HepG2 (cell line): ENCODE data around the gene HOXA5. TPM values are rescaled to one million over a fixed set of nuclear protein-coding genes. Genes with fewer than 3 reads are reported as not detected.

Experiments
- DNMT3B ChIP-seq: conservative IDR thresholded peaks from 2 replicates; pipeline ENCODE4 v1.6.1; 2016; ENCODE audit warnings: missing biosample characterization, control low read depth
- FOXA1 ChIP-seq, 2 experiments: fragments of 450-650 bp in 1 of 2; sonication (generic) in 1 of 2; formaldehyde crosslinking in 1 of 2; IDR thresholded peaks; 2 replicates each; pipeline versions ENCODE4 v1.4.0 to v1.6.1; 2016 to 2020; ENCODE audit warnings: missing genetic modification reagents in 1 of 2
- FOXO1 ChIP-seq: sonication (generic); formaldehyde crosslinking; IDR thresholded peaks from 2 replicates; pipeline ENCODE4 v1.4.0; 2020; ENCODE audit warnings: missing genetic modification reagents
- GATAD1 ChIP-seq: IDR thresholded peaks from 2 replicates; pipeline ENCODE4 v1.6.1; 2016; ENCODE audit warnings: missing genetic modification reagents, missing compliant biosample characterization
- GZF1 ChIP-seq: sonication (generic); formaldehyde crosslinking; IDR thresholded peaks from 2 replicates; pipeline ENCODE4 v1.5.1; 2020; ENCODE audit warnings: mild to moderate bottlenecking, missing genetic modification reagents
- MAFF ChIP-seq: IDR thresholded peaks from 2 replicates; pipeline ENCODE4 v1.6.1; 2011; ENCODE audit warnings: low read depth, low read length, improper control_type of control experiment
- SOX6 ChIP-seq, 2 experiments: fragments of 450-650 bp in 1 of 2; sonication (generic) in 1 of 2; formaldehyde crosslinking in 1 of 2; IDR thresholded peaks; 2 replicates each; pipeline versions ENCODE4 v1.4.0 to v1.6.1; 2017 to 2020; ENCODE audit warnings: antibody characterized with exemption in 1 of 2, mild to moderate bottlenecking in 1 of 2, missing genetic modification reagents in 1 of 2
- ZNF207 ChIP-seq: fragments of 450-650 bp; IDR thresholded peaks from 2 replicates; pipeline ENCODE4 v1.6.1; 2016; ENCODE audit warnings: antibody characterized with exemption, borderline replicate concordance
- ZNF230 ChIP-seq: sonication (generic); formaldehyde crosslinking; IDR thresholded peaks from 2 replicates; pipeline ENCODE4 v1.4.0; 2020; ENCODE audit warnings: mild to moderate bottlenecking, missing genetic modification reagents
- ZNF547 ChIP-seq: sonication (generic); formaldehyde crosslinking; IDR thresholded peaks from 2 replicates; pipeline ENCODE4 v1.5.1; 2020; ENCODE audit warnings: mild to moderate bottlenecking, missing genetic modification reagents
- ZNF652 ChIP-seq: IDR thresholded peaks from 2 replicates; pipeline ENCODE4 v1.6.1; 2016; ENCODE audit warnings: low read depth, borderline replicate concordance
- polyA plus RNA-seq, 8 experiments: library from polyadenylated mRNA; depleted of rRNA in 3 of 8; stranded (reverse) in 7 of 8; unstranded in 1 of 8; fragments of >200 nt; fragmentation: Illumina TruSeq in 4 of 8; extraction: Trizol in 4 of 8; gene quantifications; 2 replicates each; pipeline versions ENCODE4 v1.2.1 to v1.2.3, GENCODE V29; 2011 to 2016; ENCODE audit warnings: low read depth in 4 of 8, missing spikeins in 1 of 8, mixed read lengths in 1 of 8; ENCODE audit not compliant: insufficient read depth in 1 of 8
- total RNA-seq, 5 experiments: library from RNA; depleted of rRNA; stranded (reverse); fragments of >200 nt; fragmentation: Illumina TruSeq; extraction: Trizol; gene quantifications; 2 replicates each; pipeline ENCODE4 v1.2.3, GENCODE V29; 2016; ENCODE audit warnings: low read depth in 1 of 5
- TF ChIP-seq, protein P1 (sequence below): sonication (generic); formaldehyde crosslinking; IDR thresholded peaks from 2 replicates; pipeline ENCODE4 v1.5.0; 2020; ENCODE audit warnings: mild to moderate bottlenecking, missing genetic modification reagents
- TF ChIP-seq, protein P2 (sequence below): sonication (generic); formaldehyde crosslinking; IDR thresholded peaks from 2 replicates; pipeline ENCODE4 v1.4.0; 2020; ENCODE audit warnings: missing genetic modification reagents
- TF ChIP-seq, protein P3 (sequence below), 2 experiments: fragments of 450-650 bp in 1 of 2; sonication (generic) in 1 of 2; formaldehyde crosslinking in 1 of 2; IDR thresholded peaks; 2 replicates each; pipeline versions ENCODE4 v1.6.1 to v1.8.0; 2016 to 2022; ENCODE audit warnings: antibody characterized with exemption in 1 of 2, mild to moderate bottlenecking in 1 of 2, missing genetic modification reagents in 1 of 2

Gene HOXA5
- total and polyA plus RNA-seq, 2 of the 13 experiments (the other 11 are each of a cell fraction or from before 2014, with no cell fraction given) = 3.2 to 3.6 TPM

DNA sequence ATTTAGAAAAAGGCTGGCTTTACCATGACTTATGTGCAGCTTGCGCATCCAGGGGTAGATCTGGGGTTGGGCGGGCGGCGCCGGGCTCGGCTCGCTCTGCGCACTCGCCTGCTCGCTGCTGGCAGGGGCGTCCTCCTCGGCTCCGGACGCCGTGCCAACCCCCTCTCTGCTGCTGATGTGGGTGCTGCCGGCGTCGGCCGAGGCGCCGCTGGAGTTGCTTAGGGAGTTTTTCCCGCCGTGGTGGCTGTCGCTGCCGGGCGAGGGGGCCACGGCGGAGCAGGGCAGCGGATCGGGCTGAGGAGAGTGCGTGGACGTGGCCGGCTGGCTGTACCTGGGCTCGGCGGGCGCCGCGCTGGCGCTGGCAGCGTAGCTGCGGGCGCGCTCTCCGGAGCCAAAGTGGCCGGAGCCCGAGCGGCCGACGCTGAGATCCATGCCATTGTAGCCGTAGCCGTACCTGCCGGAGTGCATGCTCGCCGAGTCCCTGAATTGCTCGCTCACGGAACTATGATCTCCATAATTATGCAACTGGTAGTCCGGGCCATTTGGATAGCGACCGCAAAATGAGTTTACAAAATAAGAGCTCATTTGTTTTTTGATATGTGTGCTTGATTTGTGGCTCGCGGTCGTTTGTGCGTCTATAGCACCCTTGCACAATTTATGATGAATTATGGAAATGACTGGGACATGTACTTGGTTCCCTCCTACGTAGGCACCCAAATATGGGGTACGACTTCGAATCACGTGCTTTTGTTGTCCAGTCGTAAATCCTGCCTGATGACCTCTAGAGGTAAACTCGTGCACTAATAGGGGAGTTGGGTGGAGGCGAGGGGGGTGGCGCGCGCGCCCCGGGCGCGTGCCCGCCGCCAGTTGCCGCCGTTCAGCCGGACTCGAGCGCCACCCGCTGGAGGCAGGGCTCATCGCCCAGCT lies at the start of gene HOXA5 (continued):
- TF ChIP-seq GATAD1 (no peak), DNMT3B (CRISPR knock-in tag) (no peak), MAFF (no peak), FOXA1 (IDR thresholded peaks at IDR 0.05) (no peak), FOXA1 (CRISPR knock-in tag; IDR thresholded peaks at IDR 0.05) (no peak), ZNF547 (CRISPR knock-in tag) (0 out of 2 replicates have a peak, but pooled peaks have one; percentile 14), ZNF230 (CRISPR knock-in tag) (no peak), SOX6 (IDR thresholded peaks at IDR 0.05) (no peak), SOX6 (CRISPR knock-in tag; IDR thresholded peaks at IDR 0.05) (no peak; the same call in 1 of the 2 replicates), ZNF652 (CRISPR knock-in tag) (no peak), ZNF207 (no peak), GZF1 (no peak), FOXO1 (CRISPR knock-in tag) (no peak)
- TF ChIP-seq, protein P1, sequence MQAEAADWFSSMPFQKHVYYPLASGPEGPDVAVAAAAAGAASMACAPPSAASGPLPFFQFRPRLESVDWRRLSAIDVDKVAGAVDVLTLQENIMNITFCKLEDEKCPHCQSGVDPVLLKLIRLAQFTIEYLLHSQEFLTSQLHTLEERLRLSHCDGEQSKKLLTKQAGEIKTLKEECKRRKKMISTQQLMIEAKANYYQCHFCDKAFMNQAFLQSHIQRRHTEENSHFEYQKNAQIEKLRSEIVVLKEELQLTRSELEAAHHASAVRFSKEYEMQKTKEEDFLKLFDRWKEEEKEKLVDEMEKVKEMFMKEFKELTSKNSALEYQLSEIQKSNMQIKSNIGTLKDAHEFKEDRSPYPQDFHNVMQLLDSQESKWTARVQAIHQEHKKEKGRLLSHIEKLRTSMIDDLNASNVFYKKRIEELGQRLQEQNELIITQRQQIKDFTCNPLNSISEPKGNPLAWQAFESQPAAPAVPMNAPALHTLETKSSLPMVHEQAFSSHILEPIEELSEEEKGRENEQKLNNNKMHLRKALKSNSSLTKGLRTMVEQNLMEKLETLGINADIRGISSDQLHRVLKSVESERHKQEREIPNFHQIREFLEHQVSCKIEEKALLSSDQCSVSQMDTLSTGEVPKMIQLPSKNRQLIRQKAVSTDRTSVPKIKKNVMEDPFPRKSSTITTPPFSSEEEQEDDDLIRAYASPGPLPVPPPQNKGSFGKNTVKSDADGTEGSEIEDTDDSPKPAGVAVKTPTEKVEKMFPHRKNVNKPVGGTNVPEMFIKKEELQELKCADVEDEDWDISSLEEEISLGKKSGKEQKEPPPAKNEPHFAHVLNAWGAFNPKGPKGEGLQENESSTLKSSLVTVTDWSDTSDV (CRISPR knock-in tag) = no peak
- TF ChIP-seq, protein P2, sequence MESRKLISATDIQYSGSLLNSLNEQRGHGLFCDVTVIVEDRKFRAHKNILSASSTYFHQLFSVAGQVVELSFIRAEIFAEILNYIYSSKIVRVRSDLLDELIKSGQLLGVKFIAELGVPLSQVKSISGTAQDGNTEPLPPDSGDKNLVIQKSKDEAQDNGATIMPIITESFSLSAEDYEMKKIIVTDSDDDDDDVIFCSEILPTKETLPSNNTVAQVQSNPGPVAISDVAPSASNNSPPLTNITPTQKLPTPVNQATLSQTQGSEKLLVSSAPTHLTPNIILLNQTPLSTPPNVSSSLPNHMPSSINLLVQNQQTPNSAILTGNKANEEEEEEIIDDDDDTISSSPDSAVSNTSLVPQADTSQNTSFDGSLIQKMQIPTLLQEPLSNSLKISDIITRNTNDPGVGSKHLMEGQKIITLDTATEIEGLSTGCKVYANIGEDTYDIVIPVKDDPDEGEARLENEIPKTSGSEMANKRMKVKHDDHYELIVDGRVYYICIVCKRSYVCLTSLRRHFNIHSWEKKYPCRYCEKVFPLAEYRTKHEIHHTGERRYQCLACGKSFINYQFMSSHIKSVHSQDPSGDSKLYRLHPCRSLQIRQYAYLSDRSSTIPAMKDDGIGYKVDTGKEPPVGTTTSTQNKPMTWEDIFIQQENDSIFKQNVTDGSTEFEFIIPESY = peak; percentile 42; the same call in 1 of the 2 replicates
- TF ChIP-seq, protein P3, sequence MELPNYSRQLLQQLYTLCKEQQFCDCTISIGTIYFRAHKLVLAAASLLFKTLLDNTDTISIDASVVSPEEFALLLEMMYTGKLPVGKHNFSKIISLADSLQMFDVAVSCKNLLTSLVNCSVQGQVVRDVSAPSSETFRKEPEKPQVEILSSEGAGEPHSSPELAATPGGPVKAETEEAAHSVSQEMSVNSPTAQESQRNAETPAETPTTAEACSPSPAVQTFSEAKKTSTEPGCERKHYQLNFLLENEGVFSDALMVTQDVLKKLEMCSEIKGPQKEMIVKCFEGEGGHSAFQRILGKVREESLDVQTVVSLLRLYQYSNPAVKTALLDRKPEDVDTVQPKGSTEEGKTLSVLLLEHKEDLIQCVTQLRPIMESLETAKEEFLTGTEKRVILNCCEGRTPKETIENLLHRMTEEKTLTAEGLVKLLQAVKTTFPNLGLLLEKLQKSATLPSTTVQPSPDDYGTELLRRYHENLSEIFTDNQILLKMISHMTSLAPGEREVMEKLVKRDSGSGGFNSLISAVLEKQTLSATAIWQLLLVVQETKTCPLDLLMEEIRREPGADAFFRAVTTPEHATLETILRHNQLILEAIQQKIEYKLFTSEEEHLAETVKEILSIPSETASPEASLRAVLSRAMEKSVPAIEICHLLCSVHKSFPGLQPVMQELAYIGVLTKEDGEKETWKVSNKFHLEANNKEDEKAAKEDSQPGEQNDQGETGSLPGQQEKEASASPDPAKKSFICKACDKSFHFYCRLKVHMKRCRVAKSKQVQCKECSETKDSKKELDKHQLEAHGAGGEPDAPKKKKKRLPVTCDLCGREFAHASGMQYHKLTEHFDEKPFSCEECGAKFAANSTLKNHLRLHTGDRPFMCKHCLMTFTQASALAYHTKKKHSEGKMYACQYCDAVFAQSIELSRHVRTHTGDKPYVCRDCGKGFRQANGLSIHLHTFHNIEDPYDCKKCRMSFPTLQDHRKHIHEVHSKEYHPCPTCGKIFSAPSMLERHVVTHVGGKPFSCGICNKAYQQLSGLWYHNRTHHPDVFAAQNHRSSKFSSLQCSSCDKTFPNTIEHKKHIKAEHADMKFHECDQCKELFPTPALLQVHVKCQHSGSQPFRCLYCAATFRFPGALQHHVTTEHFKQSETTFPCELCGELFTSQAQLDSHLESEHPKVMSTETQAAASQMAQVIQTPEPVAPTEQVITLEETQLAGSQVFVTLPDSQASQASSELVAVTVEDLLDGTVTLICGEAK (IDR thresholded peaks at IDR 0.05) = no peak
- TF ChIP-seq, protein P3 (CRISPR knock-in tag; IDR thresholded peaks at IDR 0.05) = no peak
